Colonic mucosa (tissue), 4 donors: ENCODE data around the gene TNS3. TPM values are rescaled to one million over a fixed set of nuclear protein-coding genes. Genes with fewer than 3 reads are reported as not detected.

Experiments used
- DNase-seq: peaks from one replicate; pipeline ENCODE4 v3.0.0-alpha.2; 2020
- H3K27ac ChIP-seq: fragments of 200-600 bp; one replicate; pipeline ENCODE4 v1.8.0; 2021
- H3K27me3 ChIP-seq: fragments of 200-600 bp; one replicate; pipeline ENCODE4 v1.8.0; 2021
- H3K36me3 ChIP-seq: fragments of 200-600 bp; one replicate; pipeline ENCODE4 v1.8.0; 2021
- H3K4me1 ChIP-seq: fragments of 200-600 bp; one replicate; pipeline ENCODE4 v1.8.0; 2021; ENCODE audit warnings: mild to moderate bottlenecking
- H3K4me3 ChIP-seq: fragments of 200-600 bp; one replicate; pipeline ENCODE4 v1.8.0; 2021
- H3K9ac ChIP-seq, 2 donors: one replicate each; pipeline ENCODE4 v1.7.0; 2013; ENCODE audit warnings: control low read depth in 2 of 2, low read depth in 2 of 2, low read length in 2 of 2
- H3K9me3 ChIP-seq: fragments of 200-600 bp; one replicate; pipeline ENCODE4 v1.8.0; 2021
- intact Hi-C: fragments of 100-400 bp; cut with DNase I; formaldehyde crosslinking; loops from one replicate; pipeline ENCODE4 v1.14.1; 2022
- total RNA-seq, 2 donors: library from RNA; stranded (reverse); fragmentation: NEBNext Ultra II Directional in 1 of 2; extraction: Animal tissue kit (Norgen Biotek cat#: 25700) in 1 of 2; gene quantifications; one replicate each; pipeline ENCODE4 v1.2.1, GENCODE V29; 2021
- TF ChIP-seq, protein P1 (sequence below): fragments of 200-600 bp; IDR thresholded peaks from one replicate; pipeline ENCODE4 v1.8.0; 2022; ENCODE audit warnings: antibody characterized with exemption, mild to moderate bottlenecking
- donor health status: healthy.
- donor health status: DM: no; HTN: no; CAD: no.
- donor health status: DM: no; HTN: no; CAD: no.

Gene TNS3
- total RNA-seq, 2 donors from 2014 or later = 41.1 to 58.2 TPM

DNA sequence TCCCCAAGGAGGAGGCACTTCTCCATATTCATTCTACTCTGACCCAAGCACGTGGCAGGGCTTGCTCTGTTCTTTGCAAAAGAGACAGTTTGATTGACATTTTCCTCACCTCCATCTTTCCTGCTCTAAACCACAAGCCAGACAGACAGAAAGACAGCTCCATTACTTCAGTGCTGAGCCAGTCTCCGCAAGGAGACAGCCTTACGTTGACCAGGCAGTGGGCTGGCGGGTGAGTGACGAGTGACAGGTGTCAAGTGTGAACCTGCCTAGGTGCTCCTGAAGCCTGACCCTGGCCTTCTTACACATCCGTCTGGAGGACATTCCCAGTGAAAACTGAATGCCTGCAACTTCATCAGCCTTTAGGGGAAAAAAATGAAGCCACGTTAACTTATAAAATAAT is 314.6 kb downstream of the TNS3 start:
- H3K36me3 ChIP-seq = no peaks in the 10 kb centered on the region
- H3K4me1 ChIP-seq = no peaks in the 10 kb centered on the region
- H3K27ac ChIP-seq = no peak overlapping the region
- H3K9ac ChIP-seq = no peak overlapping the region
- TF ChIP-seq, protein P1, sequence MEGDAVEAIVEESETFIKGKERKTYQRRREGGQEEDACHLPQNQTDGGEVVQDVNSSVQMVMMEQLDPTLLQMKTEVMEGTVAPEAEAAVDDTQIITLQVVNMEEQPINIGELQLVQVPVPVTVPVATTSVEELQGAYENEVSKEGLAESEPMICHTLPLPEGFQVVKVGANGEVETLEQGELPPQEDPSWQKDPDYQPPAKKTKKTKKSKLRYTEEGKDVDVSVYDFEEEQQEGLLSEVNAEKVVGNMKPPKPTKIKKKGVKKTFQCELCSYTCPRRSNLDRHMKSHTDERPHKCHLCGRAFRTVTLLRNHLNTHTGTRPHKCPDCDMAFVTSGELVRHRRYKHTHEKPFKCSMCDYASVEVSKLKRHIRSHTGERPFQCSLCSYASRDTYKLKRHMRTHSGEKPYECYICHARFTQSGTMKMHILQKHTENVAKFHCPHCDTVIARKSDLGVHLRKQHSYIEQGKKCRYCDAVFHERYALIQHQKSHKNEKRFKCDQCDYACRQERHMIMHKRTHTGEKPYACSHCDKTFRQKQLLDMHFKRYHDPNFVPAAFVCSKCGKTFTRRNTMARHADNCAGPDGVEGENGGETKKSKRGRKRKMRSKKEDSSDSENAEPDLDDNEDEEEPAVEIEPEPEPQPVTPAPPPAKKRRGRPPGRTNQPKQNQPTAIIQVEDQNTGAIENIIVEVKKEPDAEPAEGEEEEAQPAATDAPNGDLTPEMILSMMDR = no peak
- intact Hi-C loops = loop anchor here (5.0 kb wide), 1 partner anchor 670 kb away; no protein-coding TSS in a partner anchor
- DNase-seq = no peak
- H3K9me3 ChIP-seq = no peaks in the 10 kb centered on the region
- no peak overlapping the region for H3K4me3 ChIP-seq
- H3K27me3 ChIP-seq = no peaks in the 10 kb centered on the region

DNA sequence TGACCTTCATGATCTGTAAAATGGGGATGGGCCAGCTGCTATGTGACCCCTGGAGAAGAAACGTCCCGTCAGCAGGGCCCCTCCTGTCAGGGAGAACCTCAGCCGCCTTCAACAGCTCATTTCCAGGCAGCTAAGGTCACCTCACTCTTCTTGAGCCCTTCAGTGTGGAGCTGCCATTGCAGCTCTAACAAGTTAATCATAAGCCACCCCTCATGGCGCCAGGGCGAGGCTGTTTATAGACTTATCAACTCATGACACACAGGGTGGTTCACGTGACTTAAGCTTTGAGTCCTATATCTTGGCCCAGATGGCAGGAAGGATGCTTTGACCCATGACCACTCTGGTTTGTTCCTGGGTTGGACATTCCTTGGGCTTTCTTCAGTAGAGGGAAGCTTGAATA is 315.1 kb downstream of the TNS3 start:
- Histone ChIP-seq H3K9me3 (no peaks in the 10 kb centered on the region), H3K27ac (peak overlapping the region; percentile 69), H3K36me3 (no peaks in the 10 kb centered on the region), H3K4me1 (no peaks in the 10 kb centered on the region), H3K4me3 (no peak overlapping the region), H3K9ac (peak overlapping the region in 1 of 2 donors; percentile 68), H3K27me3 (no peaks in the 10 kb centered on the region)
- DNase-seq = peak; percentile 91
- intact Hi-C loops = loop anchor here (5.0 kb wide), 1 partner anchor 671 kb away; no protein-coding TSS in a partner anchor
- TF ChIP-seq, protein P1 = no peak

GRCh38 chr7:47266131-47266706 is 315.7 kb downstream of the TNS3 start:
- peak; percentile 80 for DNase-seq
- Histone ChIP-seq H3K27ac (peak overlapping the region; percentile 69), H3K4me1 (no peaks in the 10 kb centered on the region), H3K9me3 (no peaks in the 10 kb centered on the region), H3K36me3 (no peaks in the 10 kb centered on the region), H3K4me3 (no peak overlapping the region), H3K9ac (peak overlapping the region in 1 of 2 donors; percentile 68), H3K27me3 (no peaks in the 10 kb centered on the region)
- intact Hi-C loops = loop anchor here (5.0 kb wide), 1 partner anchor 671 kb away; no protein-coding TSS in a partner anchor
- TF ChIP-seq, protein P1 = peak; percentile 88

- DNase-seq = no peak
- intact Hi-C loops = loop anchor here (2.0 to 5.0 kb wide), 2 partner anchors 553 to 672 kb away; no protein-coding TSS in a partner anchor
- Histone ChIP-seq H3K27me3 (no peaks in the 10 kb centered on the region), H3K36me3 (no peaks in the 10 kb centered on the region), H3K9me3 (no peaks in the 10 kb centered on the region), H3K9ac (no peak overlapping the region), H3K4me3 (no peak overlapping the region), H3K4me1 (no peaks in the 10 kb centered on the region), H3K27ac (no peak overlapping the region)
- TF ChIP-seq, protein P1 = no peak
These were observed 316.3 kb downstream of the TNS3 start for GRCh38 chr7:47265621-47266020.

GRCh38 chr7:47264021-47264651 is 317.8 kb downstream of the TNS3 start:
- Histone ChIP-seq H3K36me3 (no peaks in the 10 kb centered on the region), H3K4me3 (no peak overlapping the region)

More at GRCh38 chr7:47264021-47264651, 317.8 kb downstream of the TNS3 start:
- TF ChIP-seq, protein P1 = no peak
- Histone ChIP-seq H3K9me3 (no peaks in the 10 kb centered on the region), H3K4me1 (no peaks in the 10 kb centered on the region), H3K27ac (no peak overlapping the region), H3K9ac (no peak overlapping the region), H3K27me3 (no peaks in the 10 kb centered on the region)
- peak; percentile 9 for DNase-seq
- intact Hi-C loops = loop anchor here (2.0 to 5.0 kb wide), 2 partner anchors 168 to 555 kb away; no protein-coding TSS in a partner anchor
